ENCODE data around the gene STARD7.

The STARD7 gene

GRCh38 chr2:96212339-96212738, 3.7 kb upstream of the STARD7 start:
- TF ChIP-seq PPARA (CRISPR knock-in tag; IDR thresholded peaks at IDR 0.05; ENCODE audit: borderline replicate concordance), result no peak
- TF ChIP-seq GLIS3 (CRISPR knock-in tag; IDR thresholded peaks at IDR 0.05), result no peak
- no peak for TF ChIP-seq PATZ1 (CRISPR knock-in tag; IDR thresholded peaks at IDR 0.05; ENCODE audit: borderline replicate concordance)
- TF ChIP-seq ESRRG (CRISPR knock-in tag; IDR thresholded peaks at IDR 0.05), result no peak
- no peak for TF ChIP-seq ZNF8 (CRISPR knock-in tag; IDR thresholded peaks at IDR 0.05)
- no peak for TF ChIP-seq BACH2 (CRISPR knock-in tag; IDR thresholded peaks at IDR 0.05; ENCODE audit: borderline replicate concordance)
- no peak for TF ChIP-seq ARNTL (CRISPR knock-in tag; IDR thresholded peaks at IDR 0.05; ENCODE audit: borderline replicate concordance, low read depth)
- no peak for ATAC-seq

GRCh38 chr2:96209729-96210085, 1.1 kb upstream of the STARD7 start:
- ATAC-seq, result no peak
- TF ChIP-seq ZFP3 (CRISPR knock-in tag; IDR thresholded peaks at IDR 0.05), result no peak
- TF ChIP-seq OSR1 (CRISPR knock-in tag; IDR thresholded peaks at IDR 0.05), result no peak
- no peak for TF ChIP-seq ARNTL (CRISPR knock-in tag; IDR thresholded peaks at IDR 0.05; ENCODE audit: borderline replicate concordance, low read depth)
- TF ChIP-seq ESRRG (CRISPR knock-in tag; IDR thresholded peaks at IDR 0.05), result no peak
- no peak for TF ChIP-seq ISL1 (CRISPR knock-in tag; IDR thresholded peaks at IDR 0.05)
- no peak for TF ChIP-seq POU6F1 (CRISPR knock-in tag; IDR thresholded peaks at IDR 0.05; ENCODE audit: borderline replicate concordance, low read depth)
- TF ChIP-seq CSRNP3 (CRISPR knock-in tag; IDR thresholded peaks at IDR 0.05), result no peak
- no peak for TF ChIP-seq PPARA (CRISPR knock-in tag; IDR thresholded peaks at IDR 0.05; ENCODE audit: borderline replicate concordance)
- TF ChIP-seq TSHZ2 (CRISPR knock-in tag; IDR thresholded peaks at IDR 0.05), result no peak
- TF ChIP-seq ZC3H10 (CRISPR knock-in tag; IDR thresholded peaks at IDR 0.05), result no peak
- TF ChIP-seq TOX (CRISPR knock-in tag; IDR thresholded peaks at IDR 0.05; ENCODE audit: borderline replicate concordance), result no peak
- no peak for TF ChIP-seq CREB5 (CRISPR knock-in tag; IDR thresholded peaks at IDR 0.05; ENCODE audit: low read depth)
- no peak for TF ChIP-seq SNAI2 (CRISPR knock-in tag; IDR thresholded peaks at IDR 0.05)
- TF ChIP-seq GLIS3 (CRISPR knock-in tag; IDR thresholded peaks at IDR 0.05), result no peak
- TF ChIP-seq PATZ1 (CRISPR knock-in tag; IDR thresholded peaks at IDR 0.05; ENCODE audit: borderline replicate concordance), result no peak

GRCh38 chr2:96209011-96209728, 543 bp upstream of the STARD7 start:
- TF ChIP-seq ARNTL (CRISPR knock-in tag; IDR thresholded peaks at IDR 0.05; ENCODE audit: borderline replicate concordance, low read depth) (no peak), ISL1 (CRISPR knock-in tag; IDR thresholded peaks at IDR 0.05) (no peak)
- no peak for ATAC-seq
